GM21528 (cell line): ENCODE data around the gene SUSD2.
"Not testable (repeated sequence)": the region's sequence is repeated elsewhere in the genome, so short reads cannot be mapped to it uniquely, and the experiment has no call there.

ENCODE experiments used
- ATAC-seq: cut with Tn5 transposase; IDR thresholded peaks from one replicate; pipeline ENCODE4 v1.9.1; 2021; ENCODE audit warnings: mild to moderate bottlenecking, moderate library complexity; ENCODE audit not compliant: unreplicated experiment, low FRiP score

The SUSD2 gene

GRCh38 chr22:24186352-24186740 lies 5.1 kb downstream of the SUSD2 start:
- no peak for ATAC-seq

GRCh38 chr22:24186892-24187670 lies 5.8 kb downstream of the SUSD2 start:
- ATAC-seq = no peak

GRCh38 chr22:24187731-24188644 lies 6.7 kb downstream of the SUSD2 start:
- no peak for ATAC-seq

- no peak for ATAC-seq
Measured at GRCh38 chr22:24188705-24189248, 7.5 kb downstream of the SUSD2 start.

- ATAC-seq = no peak
Measured at GRCh38 chr22:24189249-24190158, 8.2 kb downstream of the SUSD2 start.

GRCh38 chr22:24190159-24190540 lies 8.9 kb downstream of the SUSD2 start:
- no peak for ATAC-seq

GRCh38 chr22:24190596-24191208 lies 9.4 kb downstream of the SUSD2 start:
- no peak for ATAC-seq

- no peak for ATAC-seq
Measured at GRCh38 chr22:24191381-24191841, 10.1 kb downstream of the SUSD2 start.

GRCh38 chr22:24191893-24192292 lies 10.6 kb downstream of the SUSD2 start:
- ATAC-seq = no peak

- ATAC-seq = no peak
Measured at GRCh38 chr22:24198682-24199052, 17.4 kb downstream of the SUSD2 start.

GRCh38 chr22:24200619-24201212 lies 19.4 kb downstream of the SUSD2 start:
- ATAC-seq = no peak

- no peak for ATAC-seq
Measured at GRCh38 chr22:24201681-24202614, 20.7 kb downstream of the SUSD2 start.

- not testable (repeated sequence) for ATAC-seq
Measured at GRCh38 chr22:24203856-24204255, 22.6 kb downstream of the SUSD2 start.

- ATAC-seq = no peak
Measured at GRCh38 chr22:24205438-24206195, 24.3 kb downstream of the SUSD2 start.

- ATAC-seq = not testable (repeated sequence)
Measured at GRCh38 chr22:24206460-24207263, 25.4 kb downstream of the SUSD2 start.

GRCh38 chr22:24207264-24208011 lies 26.2 kb downstream of the SUSD2 start:
- ATAC-seq = no peak
